Caco-2 (cell line): ENCODE data around the gene PLCG1. TPM values are rescaled to one million over a fixed set of nuclear protein-coding genes. Genes with fewer than 3 reads are reported as not detected.

ENCODE experiments used
- BruUV-seq: library from RNA; stranded (reverse); fragments of 400-500 nt; replicated peaks from 2 replicates; lab custom pipeline; 2021; lab: Mats Ljungman, UMichigan
- CTCF ChIA-PET: fragments of 300-600 bp; sonication (Branson Sonifier 250); formaldehyde crosslinking; loops from one replicate; lab custom pipeline; 2022; ENCODE audit warnings: antibody characterized with exemption; lab: Charles Lee
- POLR2A ChIA-PET: fragments of 300-600 bp; sonication (Branson Sonifier 250); formaldehyde crosslinking; loops from one replicate; lab custom pipeline; 2022; ENCODE audit warnings: antibody characterized with exemption; lab: Charles Lee
- DNase-seq, 2 experiments: peaks; one replicate each; pipeline versions ENCODE4 v3.0.0 to v3.0.0-alpha.2; 2020 to 2022
- H3K27me3 ChIP-seq: replicated peaks from 2 replicates; pipeline ENCODE4 v1.6.0; 2011; ENCODE audit warnings: low read length; ENCODE audit not compliant: control insufficient read depth, insufficient read depth
- H3K36me3 ChIP-seq: 2 replicates; pipeline ENCODE4 v1.5.1; 2011; ENCODE audit warnings: low read length; ENCODE audit not compliant: control insufficient read depth, insufficient read depth
- H3K4me1 ChIP-seq: fragments of 250-450 bp; sonication (Bioruptor Pico); 2 replicates; pipeline ENCODE4 v1.5.1; 2020; ENCODE audit warnings: mild to moderate bottlenecking
- H3K4me3 ChIP-seq: 2 replicates; pipeline ENCODE4 v1.5.1; 2011; ENCODE audit warnings: low read depth, mild to moderate bottlenecking, control low read depth, low read length
- H3K9me3 ChIP-seq: fragments of 250-450 bp; sonication (Bioruptor Pico); 2 replicates; pipeline ENCODE4 v1.5.1; 2020; ENCODE audit warnings: mild to moderate bottlenecking, moderate library complexity
- H3K27ac Mint-ChIP-seq: one replicate; pipeline ENCODE4 v1.8.0; 2022; ENCODE audit warnings: mixed read lengths; ENCODE audit not compliant: unreplicated experiment
- H3K27me3 Mint-ChIP-seq: one replicate; pipeline ENCODE4 v1.8.0; 2022; ENCODE audit warnings: mixed read lengths; ENCODE audit not compliant: insufficient read depth, unreplicated experiment
- H3K36me3 Mint-ChIP-seq: one replicate; pipeline ENCODE4 v1.8.0; 2022; ENCODE audit warnings: mild to moderate bottlenecking, mixed read lengths; ENCODE audit not compliant: insufficient read depth, unreplicated experiment
- H3K4me1 Mint-ChIP-seq: one replicate; pipeline ENCODE4 v1.8.0; 2022; ENCODE audit warnings: low read depth, mixed read lengths; ENCODE audit not compliant: unreplicated experiment
- H3K4me3 Mint-ChIP-seq: one replicate; pipeline ENCODE4 v1.8.0; 2022; ENCODE audit warnings: mild to moderate bottlenecking, moderate library complexity, mixed read lengths; ENCODE audit not compliant: unreplicated experiment
- H3K9me3 Mint-ChIP-seq: one replicate; pipeline ENCODE4 v1.8.0; 2022; ENCODE audit warnings: mixed read lengths; ENCODE audit not compliant: unreplicated experiment
- intact Hi-C: fragments of 100-400 bp; cut with micrococcal nuclease; formaldehyde crosslinking; loops from one replicate; pipeline ENCODE4 v1.10.0; 2022; ENCODE audit not compliant: unreplicated experiment
- total RNA-seq: library from RNA; stranded (reverse); gene quantifications from 2 replicates; pipeline ENCODE4 v1.2.3, GENCODE V29; 2022
- TF ChIP-seq, protein P1 (sequence below), 2 experiments: fragments of 200-600 bp in 1 of 2; IDR thresholded peaks; 1 replicate in 1 of 2; 2 replicates in 1 of 2; pipeline versions ENCODE4 v1.5.1 to v1.8.0; 2011 to 2022; ENCODE audit warnings: antibody characterized with exemption in 1 of 2, control low read depth in 1 of 2, inconsistent platforms in 1 of 2, low read depth in 1 of 2, low read length in 1 of 2, mild to moderate bottlenecking in 1 of 2, moderate library complexity in 1 of 2; ENCODE audit not compliant: insufficient read depth in 1 of 2, severe bottlenecking in 1 of 2, unreplicated experiment in 1 of 2

Gene PLCG1
- total RNA-seq, 1 experiment from 2014 or later: 196 TPM

DNA sequence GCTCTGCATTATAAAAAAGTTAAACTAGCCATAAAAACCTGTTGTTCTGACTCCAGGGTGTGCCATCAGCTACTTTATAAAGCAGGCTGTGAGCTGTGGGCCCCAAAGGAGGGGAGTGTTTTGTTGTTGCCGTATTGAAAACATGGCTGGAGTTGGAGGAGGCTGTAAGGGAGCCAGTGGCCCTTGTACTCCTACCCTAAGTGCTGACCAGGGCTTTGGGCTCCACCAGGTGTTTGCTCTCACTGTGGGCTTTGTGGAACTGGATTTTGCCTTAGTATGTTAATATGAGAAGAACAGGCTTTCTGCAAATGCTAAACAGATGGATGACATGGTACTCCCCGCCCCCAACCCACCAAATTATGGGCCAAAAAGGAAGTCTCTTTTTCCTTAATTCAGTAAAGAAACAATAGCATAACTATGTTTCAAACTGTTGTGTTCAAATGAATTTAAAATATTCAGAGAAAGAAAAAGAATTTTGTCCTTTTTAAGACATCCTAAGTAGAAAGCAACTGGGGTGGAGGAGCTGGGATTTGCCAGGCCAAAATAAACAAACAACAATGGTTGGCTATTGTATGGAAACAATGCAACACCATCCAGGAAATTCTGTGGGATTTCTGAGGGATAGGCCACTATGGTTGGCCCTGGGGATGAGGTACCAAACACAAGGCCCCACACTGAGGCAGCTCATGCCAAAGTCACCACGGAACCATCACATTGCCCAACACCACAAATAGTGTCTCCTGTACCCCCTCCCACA lies 63.3 kb downstream of the PLCG1 start:
- TF ChIP-seq, protein P1, sequence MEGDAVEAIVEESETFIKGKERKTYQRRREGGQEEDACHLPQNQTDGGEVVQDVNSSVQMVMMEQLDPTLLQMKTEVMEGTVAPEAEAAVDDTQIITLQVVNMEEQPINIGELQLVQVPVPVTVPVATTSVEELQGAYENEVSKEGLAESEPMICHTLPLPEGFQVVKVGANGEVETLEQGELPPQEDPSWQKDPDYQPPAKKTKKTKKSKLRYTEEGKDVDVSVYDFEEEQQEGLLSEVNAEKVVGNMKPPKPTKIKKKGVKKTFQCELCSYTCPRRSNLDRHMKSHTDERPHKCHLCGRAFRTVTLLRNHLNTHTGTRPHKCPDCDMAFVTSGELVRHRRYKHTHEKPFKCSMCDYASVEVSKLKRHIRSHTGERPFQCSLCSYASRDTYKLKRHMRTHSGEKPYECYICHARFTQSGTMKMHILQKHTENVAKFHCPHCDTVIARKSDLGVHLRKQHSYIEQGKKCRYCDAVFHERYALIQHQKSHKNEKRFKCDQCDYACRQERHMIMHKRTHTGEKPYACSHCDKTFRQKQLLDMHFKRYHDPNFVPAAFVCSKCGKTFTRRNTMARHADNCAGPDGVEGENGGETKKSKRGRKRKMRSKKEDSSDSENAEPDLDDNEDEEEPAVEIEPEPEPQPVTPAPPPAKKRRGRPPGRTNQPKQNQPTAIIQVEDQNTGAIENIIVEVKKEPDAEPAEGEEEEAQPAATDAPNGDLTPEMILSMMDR (IDR thresholded peaks at IDR 0.05; ENCODE audit: insufficient read depth in 1 of 2, low read depth in 1 of 2, low read length in 1 of 2, severe bottlenecking in 1 of 2, unreplicated experiment in 1 of 2): no peak
- POLR2A ChIA-PET: interaction anchor here (0.6 kb wide), 1 partner anchor 467 kb away, joined by 3 read pairs; no protein-coding TSS in a partner anchor
- no peaks in the 10 kb centered on the region for H3K36me3 Mint-ChIP-seq
- no peaks in the 10 kb centered on the region for H3K36me3 ChIP-seq
- H3K4me3 ChIP-seq: no peak overlapping the region
- CTCF ChIA-PET: no interaction called here
- no TSS peak for BruUV-seq
- H3K4me1 Mint-ChIP-seq: no peaks in the 10 kb centered on the region
- H3K27me3 Mint-ChIP-seq: no peaks in the 10 kb centered on the region
- H3K4me1 ChIP-seq: no peaks in the 10 kb centered on the region
- no peak overlapping the region for H3K4me3 Mint-ChIP-seq
- intact Hi-C loops: no loop called here
- peaks cover 27% of the 10 kb centered on the region for H3K9me3 Mint-ChIP-seq
- H3K27ac Mint-ChIP-seq: no peak overlapping the region
- peaks cover 18% of the 10 kb centered on the region for H3K9me3 ChIP-seq
- H3K27me3 ChIP-seq: no peaks in the 10 kb centered on the region
- DNase-seq: no peak

DNA sequence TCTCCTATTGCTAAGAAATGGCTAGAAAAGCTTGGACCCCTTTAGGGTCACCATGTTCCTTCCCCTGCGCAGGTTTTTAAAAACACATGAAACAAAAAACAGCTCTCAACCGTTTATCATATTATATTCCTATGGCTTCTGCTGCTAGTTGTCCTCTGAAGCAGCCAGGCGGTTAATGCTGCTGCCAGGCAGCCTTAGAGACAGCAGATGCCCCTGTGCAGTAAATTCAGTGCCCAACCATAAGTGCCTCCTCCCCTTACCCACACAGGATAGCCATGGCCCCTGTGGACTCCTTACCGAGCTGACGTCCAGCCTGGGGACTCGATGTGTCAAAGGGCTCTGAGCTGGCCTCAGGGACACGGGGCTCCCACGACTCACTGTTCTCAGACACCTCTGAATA lies 64.4 kb downstream of the PLCG1 start:
- Histone ChIP-seq H3K4me3 (no peak overlapping the region), H3K4me1 (no peaks in the 10 kb centered on the region), H3K36me3 (no peaks in the 10 kb centered on the region), H3K9me3 (peaks cover 18% of the 10 kb centered on the region), H3K27me3 (no peaks in the 10 kb centered on the region)
- Mint-ChIP-seq H3K36me3 (no peaks in the 10 kb centered on the region), H3K9me3 (peaks cover 27% of the 10 kb centered on the region), H3K27me3 (peaks cover 5% of the 10 kb centered on the region), H3K4me1 (no peaks in the 10 kb centered on the region), H3K27ac (no peak overlapping the region), H3K4me3 (no peak overlapping the region)
- TF ChIP-seq, protein P1 (IDR thresholded peaks at IDR 0.05; ENCODE audit: insufficient read depth in 1 of 2, low read depth in 1 of 2, low read length in 1 of 2, severe bottlenecking in 1 of 2, unreplicated experiment in 1 of 2): no peak
- no TSS peak for BruUV-seq
- CTCF ChIA-PET: no interaction called here
- DNase-seq: no peak
- POLR2A ChIA-PET: no interaction called here
- intact Hi-C loops: no loop called here

DNA sequence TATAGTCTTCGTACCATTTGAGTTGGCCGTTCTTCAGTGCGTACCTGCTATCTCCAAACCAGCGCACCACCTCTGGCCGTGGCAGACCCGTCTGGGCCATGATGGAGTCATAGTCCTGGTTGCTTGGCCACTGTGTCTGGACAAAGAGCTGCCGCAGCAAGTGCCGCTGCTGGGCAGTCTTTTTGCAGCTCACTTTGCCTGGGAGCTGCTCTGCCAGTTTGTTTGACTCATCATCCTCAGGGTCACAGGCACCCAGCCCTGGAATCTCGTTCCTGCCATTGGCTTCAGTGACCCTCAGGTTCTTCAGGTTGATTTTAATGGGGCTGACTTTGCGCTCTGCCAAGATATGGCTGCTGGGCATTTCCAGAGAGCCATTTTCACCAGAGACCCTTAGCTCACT lies 65.1 kb downstream of the PLCG1 start:
- BruUV-seq: no TSS peak
- H3K36me3 ChIP-seq: no peaks in the 10 kb centered on the region
- H3K9me3 ChIP-seq: peaks cover 17% of the 10 kb centered on the region
- peaks cover 20% of the 10 kb centered on the region for H3K9me3 Mint-ChIP-seq
- intact Hi-C loops: no loop called here
- H3K4me3 Mint-ChIP-seq: no peak overlapping the region
- no peaks in the 10 kb centered on the region for H3K4me1 ChIP-seq
- DNase-seq: no peak
- H3K27ac Mint-ChIP-seq: no peak overlapping the region
- ChIA-PET CTCF (no interaction called here), POLR2A (no interaction called here)
- TF ChIP-seq, protein P1 (IDR thresholded peaks at IDR 0.05; ENCODE audit: insufficient read depth in 1 of 2, low read depth in 1 of 2, low read length in 1 of 2, severe bottlenecking in 1 of 2, unreplicated experiment in 1 of 2): no peak
- H3K4me1 Mint-ChIP-seq: no peaks in the 10 kb centered on the region
- H3K27me3 ChIP-seq: no peaks in the 10 kb centered on the region
- peaks cover 5% of the 10 kb centered on the region for H3K27me3 Mint-ChIP-seq
- H3K36me3 Mint-ChIP-seq: no peaks in the 10 kb centered on the region
- H3K4me3 ChIP-seq: no peak overlapping the region
